Upper lobe of left lung (tissue), 4 donors: ENCODE results near the gene KDM4B.

Experiments used
- CTCF ChIP-seq, 6 experiments: fragments of 450-650 bp in 4 of 6; fragments of 200-600 bp in 2 of 6; sonication (generic) in 2 of 6; IDR thresholded peaks; one replicate each; pipeline ENCODE4 v1.5.1; 2016 to 2019; ENCODE audit warnings: antibody characterized with exemption in 6 of 6
- POLR2AphosphoS5 ChIP-seq, 2 donors: sonication (generic); formaldehyde crosslinking; IDR thresholded peaks; one replicate each; pipeline ENCODE4 v1.5.1; 2017; ENCODE audit warnings: antibody characterized with exemption in 2 of 2

GRCh38 chr19:5038631-5039271 is 69.8 kb downstream of the KDM4B start:
- TF ChIP-seq CTCF (IDR thresholded peaks at IDR 0.05) (peak in 5 of 6 experiments; percentile 31 to 43 (median 37)), POLR2AphosphoS5 (IDR thresholded peaks at IDR 0.05) (no peak)
